Esophagus mucosa (tissue), 1 donor: ENCODE measurements around the gene AMOTL1. TPM values are rescaled to one million over a fixed set of nuclear protein-coding genes. Genes with fewer than 3 reads are reported as not detected.
A peak's percentile ranks its signal among the peaks of the same experiment; 100 is the strongest.

ENCODE experiments used
- ATAC-seq: fragments of 200-7000 bp; cut with Tn5 transposase; one replicate; pipeline ENCODE4 v1.9.1; 2020
- total RNA-seq: library from RNA; stranded (reverse); gene quantifications from one replicate; pipeline ENCODE4 v1.2.4, GENCODE V29; 2023
- donor health status: DM: yes; HTN: yes; CAD: no.

Gene AMOTL1
- total RNA-seq, 1 donor from 2014 or later = 52.4 TPM

GRCh38 chr11:94741022-94741679 lies 27.0 kb upstream of the AMOTL1 start:
- peak; percentile 71 for ATAC-seq

DNA sequence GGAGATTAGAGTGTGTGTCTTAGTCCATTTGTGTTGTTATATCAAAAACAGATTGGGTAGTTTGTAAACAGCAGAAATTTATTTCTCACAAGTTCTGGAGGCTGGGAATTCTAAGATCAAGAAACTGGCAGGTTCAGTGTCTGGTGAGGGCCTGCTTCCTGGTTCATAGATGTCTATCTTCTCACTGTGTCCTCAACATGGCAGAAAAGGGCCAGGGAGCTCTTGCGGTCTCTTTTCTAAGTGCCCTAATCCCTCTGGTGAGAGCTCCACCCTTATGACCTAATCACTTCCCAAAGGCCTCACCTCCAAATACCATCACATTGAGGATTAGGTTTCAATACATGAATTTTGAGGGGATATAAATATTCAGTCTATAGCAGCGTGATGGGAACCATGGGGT lies 25.5 kb upstream of the AMOTL1 start:
- peak; percentile 31 for ATAC-seq

DNA sequence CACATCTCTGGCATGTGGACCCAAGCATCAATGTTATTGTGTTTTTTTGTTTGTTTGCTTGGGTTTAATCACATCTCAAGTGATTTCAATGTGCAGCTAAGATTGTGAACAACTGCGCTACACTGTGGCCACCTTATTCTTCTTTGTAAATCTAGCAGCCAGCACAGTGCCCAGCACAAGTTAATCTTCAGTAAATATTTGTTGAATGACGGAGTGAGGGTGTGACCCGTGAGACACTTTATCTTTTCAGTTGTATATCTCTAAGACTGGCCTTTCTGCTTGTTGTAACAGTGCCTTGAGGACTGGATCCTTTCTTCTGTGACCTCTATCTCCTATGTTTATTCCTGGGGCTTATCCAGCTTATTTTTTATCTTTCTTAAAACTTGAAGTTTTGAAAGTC lies 21.4 kb upstream of the AMOTL1 start:
- ATAC-seq = peak; percentile 35

DNA sequence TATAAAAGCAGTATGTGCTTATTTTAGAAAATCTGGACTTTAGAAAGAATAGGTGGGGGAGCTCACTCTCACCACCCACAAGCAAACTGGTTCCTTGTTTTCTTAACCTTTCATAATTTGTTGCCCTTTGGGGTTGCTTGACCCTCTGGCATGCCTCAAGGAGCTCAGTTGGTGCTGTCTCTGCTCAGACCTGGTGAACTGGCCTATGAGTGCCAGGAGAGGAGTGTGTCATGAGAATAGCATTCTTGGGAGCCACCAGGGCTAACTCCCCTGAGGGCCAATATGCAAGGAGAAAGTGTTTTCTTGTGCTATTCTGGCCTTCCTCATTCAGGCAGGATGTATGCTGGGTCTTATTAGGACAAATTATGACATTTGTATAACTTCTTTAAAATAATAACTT lies 21.0 kb upstream of the AMOTL1 start:
- ATAC-seq = peak; percentile 37

- ATAC-seq = peak; percentile 81
Measured at GRCh38 chr11:94747601-94748041, 20.5 kb upstream of the AMOTL1 start.

DNA sequence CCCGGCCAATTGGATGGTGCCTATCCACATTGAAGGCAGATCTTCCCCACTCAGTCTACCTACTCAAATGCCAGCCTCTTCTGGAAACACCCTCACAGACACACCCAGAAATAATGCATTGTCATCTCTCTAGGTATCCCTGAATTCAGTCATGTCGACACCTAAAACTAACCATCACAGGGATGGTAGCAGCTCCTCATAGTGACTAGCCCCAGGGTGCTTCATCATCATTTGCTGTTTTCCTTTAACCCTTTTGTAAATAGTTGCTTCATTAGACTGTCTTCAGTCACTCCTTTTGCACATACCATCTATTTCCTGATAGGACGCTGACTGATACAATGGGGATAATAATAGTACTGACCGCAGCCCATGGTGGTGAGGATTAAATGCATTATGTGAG lies 18.8 kb upstream of the AMOTL1 start:
- peak; percentile 87 for ATAC-seq

DNA sequence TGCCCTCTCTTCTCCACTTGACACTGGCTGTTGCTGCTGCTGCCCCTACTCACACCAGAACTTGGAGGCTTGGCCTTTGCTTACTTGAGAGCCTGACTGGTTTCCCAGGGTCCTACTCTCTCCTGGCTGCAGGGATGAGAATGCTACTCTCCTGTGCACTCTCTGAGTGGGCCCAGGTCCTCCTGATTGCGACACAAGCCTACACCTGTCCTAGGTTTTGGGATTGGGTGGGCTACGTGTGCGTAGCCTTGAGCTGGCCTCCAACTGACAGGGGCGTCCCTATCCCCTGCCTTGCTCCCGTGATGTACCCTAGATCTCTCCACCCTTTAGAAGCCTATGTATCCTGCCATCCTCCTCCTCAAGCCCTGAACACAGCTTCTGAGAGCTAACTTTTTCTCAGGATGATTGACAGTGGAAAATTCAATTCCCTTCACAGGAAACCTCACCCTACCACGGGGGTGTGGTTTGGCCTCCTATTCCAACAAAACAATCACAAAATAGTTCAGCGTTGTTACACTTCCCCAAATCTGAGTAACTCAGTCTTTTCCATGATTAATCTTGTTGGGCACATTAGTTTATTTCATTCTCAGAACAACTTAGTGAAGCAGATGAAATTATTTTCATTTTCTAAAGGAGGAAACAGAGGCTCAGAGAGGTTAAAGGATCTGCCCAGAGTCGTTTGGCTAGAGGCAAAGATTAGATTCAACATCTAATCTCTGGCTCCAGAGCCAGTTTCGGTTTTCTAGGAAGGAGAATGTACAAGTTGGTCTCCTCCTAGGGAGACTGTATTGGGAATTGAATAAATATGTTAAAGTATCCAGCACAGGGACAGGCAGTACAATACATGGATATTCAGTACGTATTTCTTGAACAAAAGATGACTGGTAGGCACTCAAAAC lies 17.6 kb upstream of the AMOTL1 start:
- ATAC-seq = peak; percentile 2

DNA sequence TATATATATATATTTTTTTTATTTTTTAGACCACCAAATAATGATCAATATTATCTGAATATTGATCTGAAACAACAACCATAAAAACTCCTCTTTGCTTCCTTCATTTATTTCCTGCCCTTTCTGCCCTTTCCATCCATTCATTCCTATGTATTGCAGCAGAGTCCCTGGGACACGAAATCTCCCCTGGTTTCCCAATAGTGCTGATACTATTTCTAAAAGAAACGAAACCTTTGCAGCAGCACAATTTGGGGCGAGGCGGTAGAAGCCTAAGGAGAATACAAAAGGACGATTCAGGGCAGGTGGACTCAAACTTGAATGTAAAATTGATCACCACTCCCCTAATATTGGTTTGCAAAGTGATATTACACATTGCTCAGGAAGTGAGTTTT lies 16.9 kb upstream of the AMOTL1 start:
- no peak for ATAC-seq

- no peak for ATAC-seq
Measured at GRCh38 chr11:94751786-94752185, 16.4 kb upstream of the AMOTL1 start.

- ATAC-seq = peak; percentile 4
Measured at GRCh38 chr11:94753630-94754029, 14.5 kb upstream of the AMOTL1 start.

DNA sequence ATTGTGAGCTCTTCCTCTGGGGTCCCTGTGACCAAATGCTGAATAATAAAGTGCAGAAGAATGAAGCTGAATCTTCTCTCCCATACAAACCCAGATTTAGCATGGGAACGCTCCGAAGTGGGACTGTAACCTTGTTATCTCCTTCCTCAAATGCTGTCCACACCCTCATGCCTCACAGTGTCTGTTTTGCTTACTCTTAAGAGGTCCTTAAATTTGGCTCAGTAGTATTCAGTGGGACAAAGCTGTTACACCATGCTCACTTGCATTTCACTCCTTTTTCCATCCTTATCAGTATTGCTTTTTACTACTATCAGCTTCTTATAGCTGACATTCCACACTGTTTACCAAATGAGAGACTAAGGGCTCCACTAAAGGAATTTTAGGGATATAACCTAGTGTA lies 13.8 kb upstream of the AMOTL1 start:
- ATAC-seq = no peak

DNA sequence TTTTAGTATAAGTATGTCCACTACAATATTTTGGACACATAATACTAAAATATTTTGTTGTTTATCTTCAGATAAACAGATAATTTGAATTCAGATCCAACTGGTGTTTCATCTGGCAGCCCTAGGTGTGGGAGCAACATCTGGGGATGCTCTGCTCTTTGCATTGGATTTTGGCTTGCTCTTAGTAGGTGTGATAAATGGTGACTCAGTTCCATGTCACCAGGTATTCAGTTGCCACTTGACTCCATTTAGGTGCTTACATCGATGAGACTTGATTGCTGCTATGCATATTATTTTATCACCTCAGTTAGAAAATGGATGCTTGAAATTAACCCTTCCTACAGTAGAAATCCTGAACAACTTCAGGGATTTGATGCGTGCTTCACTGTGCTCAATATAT lies 13.3 kb upstream of the AMOTL1 start:
- no peak for ATAC-seq

GRCh38 chr11:94755494-94755893 lies 12.7 kb upstream of the AMOTL1 start:
- ATAC-seq = no peak

DNA sequence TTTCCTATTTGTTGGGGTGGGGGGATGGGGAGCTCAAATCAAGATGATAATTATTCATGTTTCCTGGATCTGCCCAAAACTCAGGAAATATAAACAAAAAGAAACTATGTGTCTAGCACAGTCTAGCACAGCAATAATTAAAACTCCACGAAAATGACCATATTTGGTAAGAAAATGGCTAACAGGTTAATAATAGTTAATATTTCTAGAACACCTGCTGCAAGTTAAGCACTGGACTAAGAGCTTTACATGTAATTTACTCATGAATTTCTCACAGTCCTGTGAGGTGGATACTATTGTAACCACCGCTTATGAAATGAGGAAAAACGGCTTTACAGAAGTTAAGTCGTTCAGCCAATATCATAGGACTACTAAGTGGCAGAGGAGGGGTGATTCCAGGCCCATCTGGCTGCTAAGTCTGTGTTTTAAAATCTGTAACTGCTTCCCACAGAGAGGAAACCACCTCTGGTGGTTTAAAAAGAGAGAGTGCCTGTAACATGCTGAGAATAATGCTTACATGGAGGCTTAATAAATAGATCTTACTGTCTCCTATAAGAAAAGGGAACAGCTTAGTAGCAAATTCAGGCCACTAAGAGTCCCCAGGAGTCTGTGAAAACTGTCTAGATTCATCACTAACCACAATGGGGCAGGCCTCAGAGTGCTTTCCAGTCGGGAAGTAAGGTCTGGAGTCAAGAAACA lies 11.0 kb upstream of the AMOTL1 start:
- no peak for ATAC-seq

DNA sequence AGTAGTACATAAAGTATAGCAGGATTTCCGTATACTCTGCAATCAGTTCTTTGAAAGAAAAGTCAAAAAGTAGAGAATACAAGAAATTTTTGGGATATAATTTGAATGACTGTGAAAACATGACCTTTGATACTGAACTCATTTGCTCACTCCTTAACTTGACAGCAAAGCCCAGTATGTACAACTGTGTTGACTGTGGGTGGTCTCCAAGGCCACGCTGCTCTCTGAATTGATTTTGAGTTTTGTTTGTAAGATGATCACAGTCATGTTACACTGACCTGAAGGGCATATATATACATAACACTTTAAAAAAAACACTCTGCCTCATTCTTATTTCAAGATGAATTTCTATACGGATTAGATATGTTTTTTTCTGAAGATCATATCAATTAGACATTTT lies 9.5 kb upstream of the AMOTL1 start:
- ATAC-seq = no peak

- ATAC-seq = no peak
Measured at GRCh38 chr11:94759522-94759921, 8.6 kb upstream of the AMOTL1 start.

GRCh38 chr11:94760296-94760695 lies 7.9 kb upstream of the AMOTL1 start:
- ATAC-seq = no peak

GRCh38 chr11:94762208-94762607 lies 5.9 kb upstream of the AMOTL1 start:
- no peak for ATAC-seq

DNA sequence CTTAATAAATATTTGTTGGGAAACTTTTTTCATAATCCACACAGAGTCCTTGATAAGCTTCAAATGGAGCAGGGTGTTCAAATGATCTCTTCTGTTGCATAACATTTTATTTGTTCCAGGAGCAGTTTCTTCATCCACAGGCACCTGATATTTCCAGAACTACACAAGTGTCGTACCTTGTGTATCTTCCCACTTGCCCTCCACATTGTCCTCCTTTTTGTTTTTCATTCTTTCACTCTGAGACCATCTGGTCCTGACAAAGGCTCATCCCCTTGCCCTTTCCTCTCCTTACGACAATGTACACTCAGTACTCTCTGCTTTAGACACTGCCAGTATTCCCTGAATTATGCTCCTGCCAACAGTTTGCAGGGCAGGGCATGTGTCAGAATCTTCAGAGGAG lies 5.2 kb upstream of the AMOTL1 start:
- ATAC-seq = no peak

- ATAC-seq = peak; percentile 61
Measured at GRCh38 chr11:94766713-94767206, 1.4 kb upstream of the AMOTL1 start.

DNA sequence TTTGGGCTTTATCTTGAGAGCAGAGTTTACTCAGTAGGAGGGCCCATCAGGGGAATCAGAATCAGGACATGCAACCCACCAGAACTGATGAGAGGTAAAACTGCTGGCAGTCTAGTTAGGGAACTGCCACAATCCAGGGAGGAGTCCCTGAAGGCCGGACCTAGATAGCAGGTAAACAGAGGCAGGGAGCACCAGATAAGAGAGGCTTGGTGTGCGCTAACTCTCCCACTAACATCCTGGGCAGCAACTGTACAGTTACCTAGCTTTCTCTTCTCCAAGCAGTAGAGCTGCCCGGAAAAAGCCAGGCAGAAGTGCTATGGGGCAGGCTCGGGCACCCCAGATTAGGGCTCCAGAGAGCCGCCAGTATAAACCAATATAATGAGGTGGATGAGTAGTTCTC lies 865 bp upstream of the AMOTL1 start:
- ATAC-seq = peak; percentile 42

DNA sequence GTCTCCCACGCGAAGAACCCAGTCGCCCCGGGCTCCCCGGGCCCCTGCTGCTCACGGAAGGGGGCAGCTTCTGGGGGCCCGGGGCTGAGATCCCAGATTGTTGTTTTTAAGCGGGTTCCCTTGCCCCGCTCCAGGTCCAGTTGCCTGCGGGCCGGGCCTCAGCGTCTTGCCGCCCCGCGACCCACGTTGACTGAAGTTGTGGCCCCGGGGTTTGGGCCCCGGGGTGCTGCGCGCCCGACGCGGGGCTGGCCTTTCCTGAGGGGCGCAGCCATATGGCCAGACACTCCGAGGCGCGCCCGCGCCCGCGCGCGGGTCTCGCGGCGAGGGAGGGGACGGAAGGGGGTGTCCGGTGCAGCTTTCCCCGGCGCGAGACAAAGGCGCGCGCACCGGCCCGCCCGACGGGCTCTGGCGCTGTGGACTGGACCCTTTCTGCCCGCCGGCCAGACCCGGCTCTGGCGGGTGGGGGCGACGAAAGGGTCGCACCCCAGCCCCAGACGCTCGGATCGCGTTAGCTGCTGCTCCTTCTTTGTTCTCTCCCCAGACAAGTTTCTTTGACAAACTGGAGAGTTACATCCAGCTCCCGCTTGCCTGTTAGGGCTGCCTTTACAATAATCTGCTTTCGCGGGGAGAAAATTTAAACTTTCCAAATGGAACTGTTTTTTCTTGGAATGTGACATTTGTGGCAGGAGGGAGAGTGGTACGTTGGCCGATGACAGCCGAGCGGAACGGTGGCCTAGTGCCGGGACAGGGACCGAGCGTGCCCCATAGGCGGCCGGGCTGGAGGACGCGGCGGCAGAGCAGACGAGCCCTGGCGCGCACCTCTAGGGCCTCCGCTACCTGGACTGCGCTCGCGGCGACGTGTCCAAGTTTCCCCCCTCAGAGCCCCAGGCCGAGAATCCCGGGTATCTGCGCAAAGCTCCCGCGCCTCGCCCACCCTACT lies 716 bp downstream of the AMOTL1 start:
- ATAC-seq = peak; percentile 45
